Fibroblast of lung (primary cell): ENCODE data around the gene NTNG1.

Experiments used
- EZH2 ChIP-seq: IDR thresholded peaks from 2 replicates; pipeline ENCODE4 v1.5.1; 2012; ENCODE audit warnings: low read length, control low read depth, mild to moderate bottlenecking; ENCODE audit errors: missing control alignments
- TF ChIP-seq, protein P1 (sequence below), 2 donors: IDR thresholded peaks in 1 of 2; conservative IDR thresholded peaks in 1 of 2; 1 replicate in 1 of 2; 2 replicates in 1 of 2; pipeline ENCODE4 v1.5.1; 2011 to 2012; ENCODE audit warnings: low read length in 2 of 2, control low read depth in 1 of 2, inconsistent platforms in 1 of 2, low read depth in 1 of 2, mild to moderate bottlenecking in 1 of 2

DNA sequence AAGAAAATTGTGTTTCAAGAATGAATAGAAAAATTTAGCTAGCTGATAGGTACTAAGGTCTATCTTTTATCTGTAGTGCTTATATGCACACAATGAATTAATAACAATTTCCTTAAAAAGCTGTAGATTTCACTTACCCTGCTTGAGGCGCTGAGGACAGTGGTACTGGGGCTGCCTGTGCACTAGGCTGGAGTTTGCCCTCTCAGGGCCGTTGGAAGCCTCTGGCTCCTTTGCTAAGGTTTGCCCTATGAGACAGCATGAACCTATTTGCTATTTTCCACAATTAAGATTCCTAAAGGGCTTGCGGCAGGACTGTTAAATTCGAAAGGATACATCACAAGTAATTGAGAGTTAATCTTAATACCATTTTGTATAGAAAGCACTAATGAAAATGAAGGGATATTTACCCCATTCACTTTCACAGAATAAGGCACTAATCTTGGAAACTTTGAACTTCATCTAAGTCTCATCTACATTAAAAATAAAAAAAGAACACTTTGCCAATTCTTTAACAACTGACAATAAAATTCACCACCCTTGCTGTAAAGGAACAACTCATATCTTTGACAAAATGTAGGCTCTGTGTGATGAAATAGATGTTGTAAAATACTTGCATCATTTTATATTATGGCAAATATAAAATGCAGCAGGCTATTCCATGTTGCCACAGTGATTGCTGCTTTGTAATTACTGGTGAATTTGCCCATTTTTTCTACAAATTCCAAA lies 293.0 kb downstream of the NTNG1 start:
- TF ChIP-seq, protein P1, sequence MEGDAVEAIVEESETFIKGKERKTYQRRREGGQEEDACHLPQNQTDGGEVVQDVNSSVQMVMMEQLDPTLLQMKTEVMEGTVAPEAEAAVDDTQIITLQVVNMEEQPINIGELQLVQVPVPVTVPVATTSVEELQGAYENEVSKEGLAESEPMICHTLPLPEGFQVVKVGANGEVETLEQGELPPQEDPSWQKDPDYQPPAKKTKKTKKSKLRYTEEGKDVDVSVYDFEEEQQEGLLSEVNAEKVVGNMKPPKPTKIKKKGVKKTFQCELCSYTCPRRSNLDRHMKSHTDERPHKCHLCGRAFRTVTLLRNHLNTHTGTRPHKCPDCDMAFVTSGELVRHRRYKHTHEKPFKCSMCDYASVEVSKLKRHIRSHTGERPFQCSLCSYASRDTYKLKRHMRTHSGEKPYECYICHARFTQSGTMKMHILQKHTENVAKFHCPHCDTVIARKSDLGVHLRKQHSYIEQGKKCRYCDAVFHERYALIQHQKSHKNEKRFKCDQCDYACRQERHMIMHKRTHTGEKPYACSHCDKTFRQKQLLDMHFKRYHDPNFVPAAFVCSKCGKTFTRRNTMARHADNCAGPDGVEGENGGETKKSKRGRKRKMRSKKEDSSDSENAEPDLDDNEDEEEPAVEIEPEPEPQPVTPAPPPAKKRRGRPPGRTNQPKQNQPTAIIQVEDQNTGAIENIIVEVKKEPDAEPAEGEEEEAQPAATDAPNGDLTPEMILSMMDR (conservative IDR thresholded peaks at IDR 0.05 in 1 of 2, IDR thresholded peaks at IDR 0.05 in 1 of 2; ENCODE audit: low read depth in 1 of 2, low read length in 2 of 2) = no peak
- no peak for TF ChIP-seq EZH2
